HCT116 (cell line): ENCODE data around the gene ADARB2. TPM values are rescaled to one million over a fixed set of nuclear protein-coding genes. Genes with fewer than 3 reads are reported as not detected.

Source experiments
- ATAC-seq: fragments of 200-7000 bp; cut with Tn5 transposase; 2 replicates; pipeline ENCODE4 v1.9.1; 2020; ENCODE audit warnings: mild to moderate bottlenecking, moderate library complexity
- BruUV-seq: library from RNA; stranded (reverse); fragments of 400-500 nt; replicated peaks from 2 replicates; lab custom pipeline; 2021; lab: Mats Ljungman, UMichigan
- CTCF ChIA-PET: fragments of 300-600 bp; sonication (Branson Sonifier 250); formaldehyde crosslinking; loops from one replicate; lab custom pipeline; 2021; ENCODE audit warnings: antibody characterized with exemption; lab: Charles Lee
- POLR2A ChIA-PET: fragments of 300-600, 350-600 bp; sonication (Branson Sonifier 250); formaldehyde crosslinking; loops from one replicate; lab custom pipeline; 2021; ENCODE audit warnings: antibody characterized with exemption; lab: Charles Lee
- RAD21 ChIA-PET, 2 experiments: fragments of 300-600 bp; sonication (Branson Sonifier 250); formaldehyde crosslinking; loops; one replicate each; lab custom pipeline; 2023; ENCODE audit warnings: low total read pairs in 2 of 2; ENCODE audit not compliant: uncharacterized antibody in 2 of 2, unreplicated experiment in 2 of 2, low non-redundant PET in 1 of 2; lab: Charles Lee
- DNase-seq: peaks from one replicate; pipeline ENCODE4 v3.0.0-alpha.2; 2010; ENCODE audit warnings: low read depth, low spot score
- H2AFZ ChIP-seq: fragments of 200-600 bp; shearing (Covaris generic), sonication (generic); 2 replicates; pipeline ENCODE4 v1.6.1; 2017; ENCODE audit warnings: low read depth, mixed run types, mixed read lengths, antibody characterized with exemption, low read length; ENCODE audit not compliant: poor library complexity, severe bottlenecking
- H3K27ac ChIP-seq: 2 replicates; pipeline ENCODE4 v1.5.1; 2012; ENCODE audit warnings: low read depth, low read length
- H3K27me3 ChIP-seq: fragments of 200-600 bp; sonication (generic); 2 replicates; pipeline ENCODE4 v1.6.1; 2016; ENCODE audit warnings: mixed run types, low read length, mixed read lengths; ENCODE audit not compliant: insufficient read depth
- H3K36me3 ChIP-seq, 2 experiments: fragments of 200-500 bp in 1 of 2; fragments of 200-600 bp in 1 of 2; sonication (Bioruptor generic) in 1 of 2; sonication (generic) in 1 of 2; 2 replicates each; pipeline versions ENCODE4 v1.5.1 to v1.6.1; 2014 to 2016; ENCODE audit warnings: low read length in 2 of 2, inconsistent platforms in 1 of 2, mixed read lengths in 1 of 2, mixed run types in 1 of 2; ENCODE audit not compliant: insufficient read depth in 2 of 2, control insufficient read depth in 1 of 2
- H3K4me1 ChIP-seq, 2 experiments: fragments of 200-600 bp in 1 of 2; sonication (generic) in 1 of 2; 2 replicates each; pipeline versions ENCODE4 v1.5.1 to v1.6.1; 2012 to 2017; ENCODE audit warnings: low read length in 2 of 2, inconsistent platforms in 1 of 2, mild to moderate bottlenecking in 1 of 2, mixed read lengths in 1 of 2, mixed run types in 1 of 2, moderate library complexity in 1 of 2; ENCODE audit not compliant: insufficient read depth in 2 of 2, control insufficient read depth in 1 of 2
- H3K4me2 ChIP-seq: fragments of 200-600 bp; sonication (generic); 2 replicates; pipeline ENCODE4 v1.6.1; 2017; ENCODE audit warnings: mixed run types, low read length, mixed read lengths
- H3K4me3 ChIP-seq, 2 experiments: fragments of 200-600 bp in 1 of 2; sonication (generic) in 1 of 2; replicated peaks in 1 of 2; 2 replicates each; pipeline ENCODE4 v1.5.1; 2011 to 2016; ENCODE audit warnings: low read length in 2 of 2, control low read depth in 1 of 2, low read depth in 1 of 2, mild to moderate bottlenecking in 1 of 2, mixed read lengths in 1 of 2, mixed run types in 1 of 2
- H3K79me2 ChIP-seq: fragments of 200-600 bp; sonication (generic); 2 replicates; pipeline ENCODE4 v1.6.1; 2017; ENCODE audit warnings: mild to moderate bottlenecking, mixed run types, low read length, moderate library complexity, mixed read lengths; ENCODE audit not compliant: insufficient read depth
- H3K9ac ChIP-seq: fragments of 200-600 bp; sonication (generic); 2 replicates; pipeline ENCODE4 v1.6.1; 2016; ENCODE audit warnings: low read length, mixed read lengths
- H3K9me2 ChIP-seq: fragments of 200-600 bp; sonication (generic), shearing (Covaris generic); 2 replicates; pipeline ENCODE4 v1.6.1; 2017; ENCODE audit warnings: mixed run types, mild to moderate bottlenecking, moderate library complexity; ENCODE audit not compliant: insufficient read depth
- H3K9me3 ChIP-seq, 2 experiments: fragments of 200-500 bp in 1 of 2; fragments of 200-600 bp in 1 of 2; sonication (Bioruptor generic) in 1 of 2; sonication (generic) in 1 of 2; 2 replicates each; pipeline ENCODE4 v1.6.1; 2014 to 2017; ENCODE audit warnings: low read length in 2 of 2, mixed read lengths in 2 of 2, inconsistent platforms in 1 of 2, low read depth in 1 of 2, mild to moderate bottlenecking in 1 of 2, mixed run types in 1 of 2, moderate library complexity in 1 of 2; ENCODE audit not compliant: control insufficient read depth in 1 of 2, insufficient read depth in 1 of 2
- H4K20me1 ChIP-seq: fragments of 200-600 bp; sonication (generic), shearing (Covaris generic); 2 replicates; pipeline ENCODE4 v1.6.1; 2017; ENCODE audit warnings: mixed run types, mild to moderate bottlenecking, moderate library complexity; ENCODE audit not compliant: insufficient read depth
- CEBPB ChIP-seq: IDR thresholded peaks from 2 replicates; pipeline ENCODE4 v1.6.1; 2012; ENCODE audit warnings: low read depth
- EGR1 ChIP-seq: IDR thresholded peaks from 2 replicates; pipeline ENCODE4 v1.6.1; 2012; ENCODE audit warnings: low read depth
- ELF1 ChIP-seq: IDR thresholded peaks from 2 replicates; pipeline ENCODE4 v1.6.1; 2012; ENCODE audit warnings: low read depth, borderline replicate concordance
- EZH2 ChIP-seq: fragments of 200-600 bp; sonication (generic); IDR thresholded peaks from 2 replicates; pipeline ENCODE4 v1.6.1; 2017; ENCODE audit warnings: antibody characterized with exemption, mixed run types
- EZH2phosphoT487 ChIP-seq: fragments of 200-600 bp; IDR thresholded peaks from 2 replicates; pipeline ENCODE4 v1.6.1; 2018; ENCODE audit warnings: antibody characterized with exemption, borderline replicate concordance
- FOSL1 ChIP-seq: IDR thresholded peaks from 2 replicates; pipeline ENCODE4 v1.6.1; 2012; ENCODE audit warnings: low read depth
- JUND ChIP-seq: IDR thresholded peaks from 2 replicates; pipeline ENCODE4 v1.6.1; 2012
- POLR2A ChIP-seq: IDR thresholded peaks from 2 replicates; pipeline ENCODE4 v1.7.0; 2011; ENCODE audit warnings: borderline replicate concordance; ENCODE audit not compliant: insufficient read depth, insufficient read length; ENCODE audit errors: extremely low read depth
- POLR2AphosphoS5 ChIP-seq: IDR thresholded peaks from 2 replicates; pipeline ENCODE4 v1.6.1; 2011; ENCODE audit warnings: mild to moderate bottlenecking, low read depth, low read length, moderate library complexity
- RAD21 ChIP-seq: IDR thresholded peaks from 2 replicates; pipeline ENCODE4 v1.6.1; 2012; ENCODE audit warnings: low read depth, mild to moderate bottlenecking
- SIN3A ChIP-seq: IDR thresholded peaks from 2 replicates; pipeline ENCODE4 v1.6.1; 2012; ENCODE audit warnings: low read depth
- SP1 ChIP-seq: IDR thresholded peaks from 2 replicates; pipeline ENCODE4 v1.6.1; 2012; ENCODE audit warnings: low read depth
- TCF7L2 ChIP-seq: IDR thresholded peaks from 2 replicates; pipeline ENCODE4 v1.7.0; 2011; ENCODE audit warnings: borderline replicate concordance, inconsistent platforms; ENCODE audit not compliant: insufficient read depth, insufficient read length; ENCODE audit errors: extremely low read depth
- ZFX ChIP-seq: fragments of 450-650 bp; IDR thresholded peaks from 2 replicates; pipeline ENCODE4 v1.6.1; 2017
- ZNF274 ChIP-seq: fragments of 200-500 bp; sonication (Bioruptor generic); IDR thresholded peaks from 2 replicates; pipeline ENCODE4 v1.6.1; 2014; ENCODE audit warnings: mild to moderate bottlenecking, low read depth, low read length, inconsistent platforms
- intact Hi-C: fragments of 100-400 bp; cut with micrococcal nuclease; formaldehyde crosslinking; loops from 2 replicates; pipeline ENCODE4 v1.10.0; 2022
- total RNA-seq: library from RNA; stranded (reverse); gene quantifications from one replicate; pipeline ENCODE4 v1.2.1, GENCODE V29; 2021; ENCODE audit not compliant: unreplicated experiment
- TF ChIP-seq, protein P1 (sequence below): IDR thresholded peaks from 2 replicates; pipeline ENCODE4 v1.6.1; 2012
- TF ChIP-seq, protein P2 (sequence below): IDR thresholded peaks from 2 replicates; pipeline ENCODE4 v1.6.1; 2011; ENCODE audit warnings: mild to moderate bottlenecking, low read length, moderate library complexity; ENCODE audit not compliant: insufficient replicate concordance; ENCODE audit errors: extremely low read depth
- TF ChIP-seq, protein P3 (sequence below), 3 experiments: fragments of 200-600 bp in 1 of 3; sonication (generic) in 1 of 3; IDR thresholded peaks in 2 of 3; conservative IDR thresholded peaks in 1 of 3; 2 replicates each; pipeline ENCODE4 v1.5.1; 2012 to 2017; ENCODE audit warnings: low read depth in 2 of 3, low read length in 2 of 3, antibody characterized with exemption in 1 of 3, borderline replicate concordance in 1 of 3, control low read depth in 1 of 3, mild to moderate bottlenecking in 1 of 3, mixed read lengths in 1 of 3, mixed run types in 1 of 3, moderate library complexity in 1 of 3; ENCODE audit not compliant: insufficient read depth in 1 of 3

ADARB2 gene
- total RNA-seq, 1 experiment from 2014 or later, result not detected

DNA sequence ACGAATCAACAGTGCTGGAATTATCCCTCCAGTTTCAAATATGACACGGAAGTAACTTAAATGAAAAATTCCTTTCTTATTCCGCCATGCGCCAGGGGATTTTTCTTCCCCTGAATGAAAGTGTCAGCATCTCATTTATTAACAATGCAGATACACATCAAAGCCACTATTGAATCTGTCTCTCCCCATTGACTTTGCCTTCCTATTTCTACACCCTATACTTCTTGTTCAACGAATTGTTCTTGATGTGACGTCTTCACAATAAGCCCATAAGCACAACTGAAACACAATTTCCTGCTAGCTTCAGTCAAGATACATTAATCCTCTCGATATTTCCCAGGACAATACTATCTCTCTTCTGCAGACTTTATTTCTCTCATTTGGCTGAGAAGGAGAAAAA is 253.5 kb downstream of the ADARB2 start:
- no TSS peak for BruUV-seq
- Histone ChIP-seq H3K27ac (no peak overlapping the region), H4K20me1 (no peaks in the 10 kb centered on the region), H3K79me2 (no peaks in the 10 kb centered on the region), H3K9me2 (no peaks in the 10 kb centered on the region), H3K9ac (no peak overlapping the region), H2AFZ (no peak overlapping the region), H3K9me3 (no peaks in the 10 kb centered on the region), H3K4me1 (no peaks in the 10 kb centered on the region), H3K4me3 (no peak overlapping the region), H3K36me3 (no peaks in the 10 kb centered on the region), H3K4me2 (no peak overlapping the region), H3K27me3 (peaks cover 20% of the 10 kb centered on the region; the same call in 1 of the 2 replicates)
- intact Hi-C loops, result no loop called here
- ChIA-PET CTCF (no interaction called here), RAD21 (no interaction called here), POLR2A (no interaction called here)
- TF ChIP-seq ELF1 (no peak), POLR2A (no peak), JUND (no peak), TCF7L2 (no peak), EZH2 (no peak), RAD21 (no peak), POLR2AphosphoS5 (no peak), EZH2phosphoT487 (no peak), EGR1 (no peak), SIN3A (no peak), FOSL1 (no peak), ZNF274 (no peak), ZFX (no peak)
- DNase-seq (no peak), ATAC-seq (no peak)

DNA sequence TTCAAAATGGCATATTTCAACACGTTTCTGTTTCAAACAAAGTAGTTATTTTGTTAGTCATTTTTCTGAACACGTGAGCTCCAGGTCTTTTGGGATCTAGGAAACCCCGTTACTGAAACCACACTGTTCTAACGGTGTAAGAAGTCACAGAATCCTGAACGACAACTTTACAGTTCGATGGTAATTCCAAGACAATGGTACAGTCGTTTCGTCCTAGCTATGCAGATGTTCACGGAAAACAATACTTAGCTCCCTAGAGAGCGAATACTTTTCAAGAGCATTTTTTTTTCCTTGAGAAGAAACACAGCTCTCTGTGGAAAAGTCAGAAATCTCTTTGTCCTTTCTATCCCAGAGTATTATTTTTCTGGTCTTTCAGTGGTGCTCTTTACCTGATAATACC is 254.1 kb downstream of the ADARB2 start:
- BruUV-seq, result no TSS peak
- no peak overlapping the region for H2AFZ ChIP-seq
- H4K20me1 ChIP-seq, result no peaks in the 10 kb centered on the region
- H3K9me2 ChIP-seq, result no peaks in the 10 kb centered on the region
- H3K4me2 ChIP-seq, result no peak overlapping the region
- H3K27ac ChIP-seq, result no peak overlapping the region
- H3K9me3 ChIP-seq, result no peaks in the 10 kb centered on the region
- intact Hi-C loops, result no loop called here
- DNase-seq (no peak), ATAC-seq (no peak)
- H3K4me3 ChIP-seq, result no peak overlapping the region
- no peaks in the 10 kb centered on the region for H3K4me1 ChIP-seq
- CTCF ChIA-PET, result no interaction called here
- H3K27me3 ChIP-seq, result peaks cover 20% of the 10 kb centered on the region; the same call in 1 of the 2 replicates
- no peaks in the 10 kb centered on the region for H3K36me3 ChIP-seq
- H3K79me2 ChIP-seq, result no peaks in the 10 kb centered on the region
- RAD21 ChIA-PET, result no interaction called here
- no peak overlapping the region for H3K9ac ChIP-seq
- POLR2A ChIA-PET, result no interaction called here
- TF ChIP-seq POLR2A (no peak), CEBPB (no peak), ZFX (no peak), ZNF274 (no peak), TCF7L2 (no peak), EZH2phosphoT487 (no peak), SIN3A (no peak), SP1 (no peak)
- TF ChIP-seq, protein P1, sequence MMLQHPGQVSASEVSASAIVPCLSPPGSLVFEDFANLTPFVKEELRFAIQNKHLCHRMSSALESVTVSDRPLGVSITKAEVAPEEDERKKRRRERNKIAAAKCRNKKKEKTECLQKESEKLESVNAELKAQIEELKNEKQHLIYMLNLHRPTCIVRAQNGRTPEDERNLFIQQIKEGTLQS, result no peak
- TF ChIP-seq, protein P2, sequence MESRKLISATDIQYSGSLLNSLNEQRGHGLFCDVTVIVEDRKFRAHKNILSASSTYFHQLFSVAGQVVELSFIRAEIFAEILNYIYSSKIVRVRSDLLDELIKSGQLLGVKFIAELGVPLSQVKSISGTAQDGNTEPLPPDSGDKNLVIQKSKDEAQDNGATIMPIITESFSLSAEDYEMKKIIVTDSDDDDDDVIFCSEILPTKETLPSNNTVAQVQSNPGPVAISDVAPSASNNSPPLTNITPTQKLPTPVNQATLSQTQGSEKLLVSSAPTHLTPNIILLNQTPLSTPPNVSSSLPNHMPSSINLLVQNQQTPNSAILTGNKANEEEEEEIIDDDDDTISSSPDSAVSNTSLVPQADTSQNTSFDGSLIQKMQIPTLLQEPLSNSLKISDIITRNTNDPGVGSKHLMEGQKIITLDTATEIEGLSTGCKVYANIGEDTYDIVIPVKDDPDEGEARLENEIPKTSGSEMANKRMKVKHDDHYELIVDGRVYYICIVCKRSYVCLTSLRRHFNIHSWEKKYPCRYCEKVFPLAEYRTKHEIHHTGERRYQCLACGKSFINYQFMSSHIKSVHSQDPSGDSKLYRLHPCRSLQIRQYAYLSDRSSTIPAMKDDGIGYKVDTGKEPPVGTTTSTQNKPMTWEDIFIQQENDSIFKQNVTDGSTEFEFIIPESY, result no peak
- TF ChIP-seq, protein P3, sequence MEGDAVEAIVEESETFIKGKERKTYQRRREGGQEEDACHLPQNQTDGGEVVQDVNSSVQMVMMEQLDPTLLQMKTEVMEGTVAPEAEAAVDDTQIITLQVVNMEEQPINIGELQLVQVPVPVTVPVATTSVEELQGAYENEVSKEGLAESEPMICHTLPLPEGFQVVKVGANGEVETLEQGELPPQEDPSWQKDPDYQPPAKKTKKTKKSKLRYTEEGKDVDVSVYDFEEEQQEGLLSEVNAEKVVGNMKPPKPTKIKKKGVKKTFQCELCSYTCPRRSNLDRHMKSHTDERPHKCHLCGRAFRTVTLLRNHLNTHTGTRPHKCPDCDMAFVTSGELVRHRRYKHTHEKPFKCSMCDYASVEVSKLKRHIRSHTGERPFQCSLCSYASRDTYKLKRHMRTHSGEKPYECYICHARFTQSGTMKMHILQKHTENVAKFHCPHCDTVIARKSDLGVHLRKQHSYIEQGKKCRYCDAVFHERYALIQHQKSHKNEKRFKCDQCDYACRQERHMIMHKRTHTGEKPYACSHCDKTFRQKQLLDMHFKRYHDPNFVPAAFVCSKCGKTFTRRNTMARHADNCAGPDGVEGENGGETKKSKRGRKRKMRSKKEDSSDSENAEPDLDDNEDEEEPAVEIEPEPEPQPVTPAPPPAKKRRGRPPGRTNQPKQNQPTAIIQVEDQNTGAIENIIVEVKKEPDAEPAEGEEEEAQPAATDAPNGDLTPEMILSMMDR (IDR thresholded peaks at IDR 0.05 in 2 of 3, conservative IDR thresholded peaks at IDR 0.05 in 1 of 3; ENCODE audit: borderline replicate concordance in 1 of 3, insufficient read depth in 1 of 3, low read depth in 2 of 3, low read length in 2 of 3), result no peak
